Measurements from ENCODE around the gene TMEM179.

DNA sequence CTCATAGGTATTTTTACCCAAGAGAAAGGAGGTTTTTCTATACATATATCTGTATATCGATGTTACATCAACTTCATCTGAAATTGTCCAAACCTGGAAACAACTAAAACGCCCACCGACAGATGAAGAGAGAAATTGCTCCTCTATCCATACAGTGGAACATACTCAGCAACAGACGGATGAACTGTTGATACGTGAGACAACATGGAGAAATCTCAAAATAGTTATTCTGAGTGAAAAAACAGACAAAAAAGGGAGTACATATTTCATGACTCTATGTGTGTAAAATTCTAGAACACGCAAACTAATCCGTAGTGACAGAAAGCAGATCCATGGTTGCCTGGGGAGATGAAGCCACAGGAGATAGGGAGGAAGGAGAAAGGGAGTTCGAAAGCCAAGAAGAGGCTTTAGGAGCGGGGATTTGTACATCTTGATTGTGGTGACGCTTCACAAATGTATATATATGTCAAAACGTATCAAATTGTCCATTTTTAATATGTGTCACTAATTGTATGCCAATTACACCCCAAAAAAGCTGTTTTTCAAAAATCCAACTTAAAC is 62.6 kb downstream of the TMEM179 start:
- TF ChIP-seq CTCF (IDR thresholded peaks at IDR 0.05; ENCODE audit: insufficient read depth, low read length, poor library complexity, severe bottlenecking) (no peak), EZH2phosphoT487 (conservative IDR thresholded peaks at IDR 0.05; ENCODE audit: low read length) (no peak)

All from SU-DHL-6 (cell line).